MM.1S (cell line): ENCODE measurements around the gene RFTN1.

Experiments
- DNase-seq: peaks from one replicate; pipeline ENCODE4 v3.0.0-alpha.2; 2015
- H2AFZ ChIP-seq: fragments of 300-600 bp; sonication (generic); 2 replicates; pipeline ENCODE4 v1.6.0; 2016; ENCODE audit warnings: antibody characterized with exemption, low read length
- H3F3A ChIP-seq: fragments of 300-600 bp; sonication (generic); 2 replicates; pipeline ENCODE4 v1.6.1; 2016; ENCODE audit warnings: mild to moderate bottlenecking, antibody characterized with exemption, low read length, moderate library complexity, mixed read lengths; ENCODE audit not compliant: insufficient read depth
- H3K27ac ChIP-seq: fragments of 300-600 bp; sonication (generic); 2 replicates; pipeline ENCODE4 v1.5.1; 2016; ENCODE audit warnings: mild to moderate bottlenecking, low read length
- H3K27me3 ChIP-seq: fragments of 300-600 bp; sonication (generic); replicated peaks from 2 replicates; pipeline ENCODE4 v1.6.0; 2016; ENCODE audit warnings: low read length; ENCODE audit not compliant: insufficient read depth
- H3K36me3 ChIP-seq: fragments of 300-600 bp; sonication (generic); replicated peaks from 2 replicates; pipeline ENCODE4 v1.6.1; 2016; ENCODE audit warnings: mild to moderate bottlenecking, low read length, mixed read lengths; ENCODE audit not compliant: insufficient read depth
- H3K4me1 ChIP-seq: fragments of 300-600 bp; sonication (generic); 2 replicates; pipeline ENCODE4 v1.6.1; 2016; ENCODE audit warnings: low read length, mixed read lengths
- H3K4me2 ChIP-seq: fragments of 300-600 bp; sonication (generic); 2 replicates; pipeline ENCODE4 v1.6.0; 2016; ENCODE audit warnings: low read depth, low read length
- H3K4me3 ChIP-seq: fragments of 300-600 bp; sonication (generic); 2 replicates; pipeline ENCODE4 v1.5.1; 2016; ENCODE audit warnings: low read length, mixed read lengths
- H3K79me2 ChIP-seq: fragments of 300-600 bp; sonication (generic); 2 replicates; pipeline ENCODE4 v1.6.1; 2016; ENCODE audit warnings: mixed run types, low read length, mixed read lengths
- H3K9ac ChIP-seq: fragments of 300-600 bp; sonication (generic); 2 replicates; pipeline ENCODE4 v1.6.1; 2016; ENCODE audit warnings: low read length, mixed read lengths
- H3K9me2 ChIP-seq: fragments of 300-600 bp; sonication (generic); replicated peaks from 2 replicates; pipeline ENCODE4 v1.6.1; 2016; ENCODE audit warnings: mild to moderate bottlenecking, low read length, mixed read lengths; ENCODE audit not compliant: insufficient read depth
- H3K9me3 ChIP-seq: fragments of 300-600 bp; sonication (generic); replicated peaks from 2 replicates; pipeline ENCODE4 v1.6.1; 2016; ENCODE audit warnings: mild to moderate bottlenecking, low read length, mixed read lengths; ENCODE audit not compliant: insufficient read depth
- H4K20me1 ChIP-seq: fragments of 300-600 bp; sonication (generic); 2 replicates; pipeline ENCODE4 v1.6.1; 2016; ENCODE audit warnings: mild to moderate bottlenecking, low read length, moderate library complexity, mixed read lengths; ENCODE audit not compliant: insufficient read depth
- CTCF ChIP-seq: fragments of 300-600 bp; sonication (generic); IDR thresholded peaks from 2 replicates; pipeline ENCODE4 v1.5.1; 2016; ENCODE audit warnings: antibody characterized with exemption, low read length, mixed read lengths
- EZH2 ChIP-seq: fragments of 300-600 bp; sonication (generic); optimal IDR thresholded peaks from 2 replicates; pipeline ENCODE3; 2017; ENCODE audit warnings: low read depth, mild to moderate bottlenecking, antibody characterized with exemption, low read length, mixed read lengths
- EZH2phosphoT487 ChIP-seq: fragments of 300-600 bp; sonication (generic); IDR thresholded peaks from 2 replicates; pipeline ENCODE4 v1.6.1; 2018; ENCODE audit warnings: antibody characterized with exemption, low read length

The RFTN1 gene

GRCh38 chr3:16411441-16411840 lies 102.1 kb downstream of the RFTN1 start:
- Histone ChIP-seq H3K4me1 (no peaks in the 10 kb centered on the region), H2AFZ (no peak overlapping the region), H3K4me2 (no peak overlapping the region), H3K4me3 (no peak overlapping the region), H3K27me3 (no peaks in the 10 kb centered on the region), H3K27ac (no peak overlapping the region), H3K9ac (no peak overlapping the region), H3K9me2 (no peaks in the 10 kb centered on the region), H3K79me2 (no peaks in the 10 kb centered on the region), H3K9me3 (no peaks in the 10 kb centered on the region), H4K20me1 (no peaks in the 10 kb centered on the region), H3F3A (no peaks in the 10 kb centered on the region), H3K36me3 (no peaks in the 10 kb centered on the region)
- no peak for TF ChIP-seq EZH2phosphoT487
- no peak for TF ChIP-seq EZH2
- no peak for TF ChIP-seq CTCF
- DNase-seq = no peak

- no peaks in the 10 kb centered on the region for H3K9me3 ChIP-seq
- H4K20me1 ChIP-seq = no peaks in the 10 kb centered on the region
- H3K27me3 ChIP-seq = no peaks in the 10 kb centered on the region
- no peak overlapping the region for H3K4me3 ChIP-seq
- H3K9ac ChIP-seq = no peak overlapping the region
- H3K36me3 ChIP-seq = no peaks in the 10 kb centered on the region
- no peak for DNase-seq
- TF ChIP-seq EZH2phosphoT487 = no peak
- TF ChIP-seq CTCF = no peak
- TF ChIP-seq EZH2 = no peak
- H3K4me1 ChIP-seq = no peaks in the 10 kb centered on the region
- H3K79me2 ChIP-seq = no peaks in the 10 kb centered on the region
- no peak overlapping the region for H3K27ac ChIP-seq
- no peaks in the 10 kb centered on the region for H3F3A ChIP-seq
- no peak overlapping the region for H2AFZ ChIP-seq
- no peak overlapping the region for H3K4me2 ChIP-seq
- H3K9me2 ChIP-seq = no peaks in the 10 kb centered on the region
Measured at GRCh38 chr3:16410659-16411058, 102.8 kb downstream of the RFTN1 start.

GRCh38 chr3:16409032-16409431 lies 104.5 kb downstream of the RFTN1 start:
- Histone ChIP-seq H3K27ac (no peak overlapping the region), H3F3A (no peaks in the 10 kb centered on the region), H3K9me2 (no peaks in the 10 kb centered on the region), H2AFZ (no peak overlapping the region), H4K20me1 (no peaks in the 10 kb centered on the region), H3K4me1 (no peaks in the 10 kb centered on the region), H3K36me3 (no peaks in the 10 kb centered on the region), H3K9ac (no peak overlapping the region), H3K9me3 (no peaks in the 10 kb centered on the region), H3K27me3 (no peaks in the 10 kb centered on the region), H3K4me3 (no peak overlapping the region), H3K79me2 (no peaks in the 10 kb centered on the region), H3K4me2 (no peak overlapping the region)
- no peak for DNase-seq
- TF ChIP-seq EZH2 (no peak), EZH2phosphoT487 (no peak), CTCF (no peak)
